SK-N-SH treated with all-trans-retinoic acid at 6 μM for 48 hours (cell line): ENCODE results near the gene SRMS.

Experiments used
- ATAC-seq: fragments of 200-7000 bp; cut with Tn5 transposase; 3 replicates; pipeline ENCODE4 v1.9.1; 2020; ENCODE audit warnings: mild to moderate bottlenecking, moderate library complexity
- ARNTL ChIP-seq: fragments of 450-650 bp; formaldehyde crosslinking; IDR thresholded peaks from 2 replicates; pipeline ENCODE4 v1.5.0; 2020; ENCODE audit warnings: low read depth, mild to moderate bottlenecking, moderate library complexity, borderline replicate concordance
- BACH2 ChIP-seq: fragments of 250-450 bp; sonication (Bioruptor Pico); IDR thresholded peaks from 2 replicates; pipeline ENCODE4 v1.9.0; 2021; ENCODE audit warnings: mild to moderate bottlenecking, borderline replicate concordance
- CREB5 ChIP-seq: fragments of 250-450 bp; sonication (Bioruptor Pico); IDR thresholded peaks from 2 replicates; pipeline ENCODE4 v1.5.1; 2020; ENCODE audit warnings: low read depth, mild to moderate bottlenecking, moderate library complexity
- ESRRG ChIP-seq: fragments of 250-450 bp; sonication (Bioruptor Pico); IDR thresholded peaks from 2 replicates; pipeline ENCODE4 v1.6.1; 2021; ENCODE audit warnings: mild to moderate bottlenecking
- GLIS3 ChIP-seq: fragments of 250-450 bp; sonication (Bioruptor Pico); IDR thresholded peaks from 2 replicates; pipeline ENCODE4 v1.5.0; 2020; ENCODE audit warnings: mild to moderate bottlenecking, moderate library complexity
- ISL1 ChIP-seq: fragments of 250-450 bp; sonication (Bioruptor Pico); IDR thresholded peaks from 2 replicates; pipeline ENCODE4 v2.1.2; 2022; ENCODE audit warnings: mild to moderate bottlenecking, moderate library complexity
- OSR1 ChIP-seq: fragments of 250-450 bp; sonication (Bioruptor Pico); IDR thresholded peaks from 2 replicates; pipeline ENCODE4 v1.8.0; 2022; ENCODE audit warnings: moderate library complexity, mild to moderate bottlenecking, inconsistent platforms
- PATZ1 ChIP-seq: fragments of 250-450 bp; sonication (Bioruptor Pico); IDR thresholded peaks from 2 replicates; pipeline ENCODE4 v1.8.0; 2020; ENCODE audit warnings: mild to moderate bottlenecking, moderate library complexity, borderline replicate concordance
- PPARA ChIP-seq: fragments of 250-450 bp; sonication (Bioruptor Pico); IDR thresholded peaks from 2 replicates; pipeline ENCODE4 v1.5.0; 2020; ENCODE audit warnings: mild to moderate bottlenecking, borderline replicate concordance
- RARB ChIP-seq: fragments of 250-450 bp; sonication (Bioruptor Pico); IDR thresholded peaks from 2 replicates; pipeline ENCODE4 v1.8.0; 2021; ENCODE audit warnings: mild to moderate bottlenecking, moderate library complexity
- SNAI2 ChIP-seq: fragments of 250-450 bp; sonication (Bioruptor Pico); IDR thresholded peaks from 2 replicates; pipeline ENCODE4 v1.5.0; 2020; ENCODE audit warnings: mild to moderate bottlenecking, moderate library complexity
- TOX ChIP-seq: fragments of 250-450 bp; sonication (Bioruptor Pico); IDR thresholded peaks from 2 replicates; pipeline ENCODE4 v1.8.0; 2021; ENCODE audit warnings: mild to moderate bottlenecking, moderate library complexity, borderline replicate concordance
- TSHZ2 ChIP-seq: fragments of 250-450 bp; sonication (Bioruptor Pico); IDR thresholded peaks from 2 replicates; pipeline ENCODE4 v1.5.0; 2020; ENCODE audit warnings: mild to moderate bottlenecking, moderate library complexity
- ZFP3 ChIP-seq: fragments of 250-450 bp; sonication (Bioruptor Pico); IDR thresholded peaks from 2 replicates; pipeline ENCODE4 v1.5.0; 2020; ENCODE audit warnings: mild to moderate bottlenecking, moderate library complexity
- ZFP30 ChIP-seq: fragments of 450-650 bp; formaldehyde crosslinking; IDR thresholded peaks from 2 replicates; pipeline ENCODE4 v1.5.0; 2022; ENCODE audit warnings: mild to moderate bottlenecking, moderate library complexity
- ZNF70 ChIP-seq: fragments of 450-650 bp; formaldehyde crosslinking; IDR thresholded peaks from 2 replicates; pipeline ENCODE4 v1.5.0; 2020; ENCODE audit warnings: mild to moderate bottlenecking, moderate library complexity
- ZNF8 ChIP-seq: fragments of 450-650 bp; formaldehyde crosslinking; IDR thresholded peaks from 2 replicates; pipeline ENCODE4 v1.5.0; 2020; ENCODE audit warnings: mild to moderate bottlenecking, moderate library complexity
- TF ChIP-seq, protein P1 (sequence below): fragments of 250-450 bp; sonication (Bioruptor Pico); IDR thresholded peaks from 2 replicates; pipeline ENCODE4 v1.8.0; 2021; ENCODE audit warnings: low read depth, mild to moderate bottlenecking, moderate library complexity, borderline replicate concordance

Gene SRMS

GRCh38 chr20:63563225-63563935 is 15.8 kb upstream of the SRMS start:
- no peak for TF ChIP-seq TSHZ2 (CRISPR knock-in tag)
- ATAC-seq = no peak

GRCh38 chr20:63562461-63563224 is 15.1 kb upstream of the SRMS start:
- no peak for ATAC-seq
- no peak for TF ChIP-seq RARB (CRISPR knock-in tag)
- no peak for TF ChIP-seq CREB5 (CRISPR knock-in tag)
- TF ChIP-seq GLIS3 = no peak
- no peak for TF ChIP-seq OSR1
- TF ChIP-seq, protein P1, sequence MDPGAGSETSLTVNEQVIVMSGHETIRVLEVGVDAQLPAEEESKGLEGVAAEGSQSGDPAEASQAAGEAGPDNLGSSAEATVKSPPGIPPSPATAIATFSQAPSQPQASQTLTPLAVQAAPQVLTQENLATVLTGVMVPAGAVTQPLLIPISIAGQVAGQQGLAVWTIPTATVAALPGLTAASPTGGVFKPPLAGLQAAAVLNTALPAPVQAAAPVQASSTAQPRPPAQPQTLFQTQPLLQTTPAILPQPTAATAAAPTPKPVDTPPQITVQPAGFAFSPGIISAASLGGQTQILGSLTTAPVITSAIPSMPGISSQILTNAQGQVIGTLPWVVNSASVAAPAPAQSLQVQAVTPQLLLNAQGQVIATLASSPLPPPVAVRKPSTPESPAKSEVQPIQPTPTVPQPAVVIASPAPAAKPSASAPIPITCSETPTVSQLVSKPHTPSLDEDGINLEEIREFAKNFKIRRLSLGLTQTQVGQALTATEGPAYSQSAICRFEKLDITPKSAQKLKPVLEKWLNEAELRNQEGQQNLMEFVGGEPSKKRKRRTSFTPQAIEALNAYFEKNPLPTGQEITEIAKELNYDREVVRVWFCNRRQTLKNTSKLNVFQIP (CRISPR knock-in tag) = no peak
- TF ChIP-seq BACH2 (CRISPR knock-in tag) = no peak
- TF ChIP-seq TOX = no peak
- TF ChIP-seq PPARA (CRISPR knock-in tag) = no peak
- TF ChIP-seq SNAI2 = no peak
- TF ChIP-seq ZNF70 (CRISPR knock-in tag) = no peak
- no peak for TF ChIP-seq PATZ1 (CRISPR knock-in tag)
- no peak for TF ChIP-seq ESRRG
- TF ChIP-seq ZFP30 (CRISPR knock-in tag) = no peak
- TF ChIP-seq ISL1 (CRISPR knock-in tag) = no peak

DNA sequence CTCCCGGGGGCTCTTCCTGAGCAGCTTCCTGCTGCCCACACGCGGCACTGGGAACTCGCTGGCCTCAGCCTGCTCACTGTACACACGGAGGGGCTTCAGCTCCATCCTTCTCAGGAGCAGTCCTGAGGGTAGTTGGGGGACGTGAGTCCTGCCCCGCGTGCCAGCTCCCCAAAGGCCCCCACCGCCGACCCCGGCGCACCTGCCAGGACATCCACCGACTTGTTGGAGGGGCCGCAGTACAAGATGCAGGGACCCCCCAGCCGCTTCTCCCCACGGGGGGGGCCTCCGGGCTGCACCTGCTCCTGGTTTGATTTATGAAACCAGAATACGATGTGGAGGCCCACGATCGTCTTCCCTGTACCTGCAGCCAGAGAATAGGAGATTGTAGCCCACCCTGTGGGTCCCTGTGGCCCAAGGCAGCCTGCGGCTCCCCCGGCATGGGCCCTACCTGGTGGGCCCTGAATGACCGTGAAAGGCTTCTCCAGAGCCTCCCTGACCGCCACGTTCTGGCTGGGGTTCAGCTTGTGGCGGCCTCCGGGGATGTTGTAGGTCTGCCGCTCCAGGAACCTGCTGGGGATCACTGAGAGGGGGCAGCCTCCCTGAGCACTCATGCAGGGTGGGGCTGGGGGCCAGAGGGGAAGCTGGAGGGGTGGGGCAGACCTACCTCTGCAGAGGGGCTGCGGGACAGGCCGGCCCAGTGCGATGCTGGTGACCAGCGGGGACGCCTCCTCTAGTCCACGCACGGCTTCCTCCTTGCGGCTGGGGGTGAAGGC is 14.3 kb upstream of the SRMS start:
- TF ChIP-seq RARB (CRISPR knock-in tag) (no peak), TOX (no peak), GLIS3 (no peak), TSHZ2 (CRISPR knock-in tag) (no peak), ZFP3 (CRISPR knock-in tag) (no peak), PATZ1 (CRISPR knock-in tag) (no peak), ARNTL (CRISPR knock-in tag) (no peak), ZNF70 (CRISPR knock-in tag) (no peak), BACH2 (CRISPR knock-in tag) (no peak), OSR1 (no peak), ZNF8 (CRISPR knock-in tag) (no peak)
- no peak for ATAC-seq
